GM21515 (cell line): ENCODE measurements around the gene SLC6A12.

Experiments
- ATAC-seq: cut with Tn5 transposase; IDR thresholded peaks from one replicate; pipeline ENCODE4 v1.9.1; 2021; ENCODE audit not compliant: unreplicated experiment

SLC6A12 gene

GRCh38 chr12:144650-145284 is 69.2 kb downstream of the SLC6A12 start:
- no peak for ATAC-seq

GRCh38 chr12:143964-144649 is 69.8 kb downstream of the SLC6A12 start:
- ATAC-seq, result no peak

- ATAC-seq, result no peak
These were observed 73.8 kb downstream of the SLC6A12 start for GRCh38 chr12:140162-140561.
